VCaP (cell line): ENCODE measurements around the gene RCOR2.
A peak's percentile ranks its signal among the peaks of the same experiment; 100 is the strongest.

Source experiments
- H3K27ac ChIP-seq: fragments of 450-650 bp; 2 replicates; pipeline ENCODE4 v1.5.1; 2017
- CTCF ChIP-seq: fragments of 450-650 bp; conservative IDR thresholded peaks from 2 replicates; pipeline ENCODE4 v1.5.1; 2017; ENCODE audit warnings: mild to moderate bottlenecking, moderate library complexity

The RCOR2 gene

GRCh38 chr11:63910675-63911074, 6.3 kb downstream of the RCOR2 start:
- no peak for TF ChIP-seq CTCF
- H3K27ac ChIP-seq, result peak overlapping the region; percentile 25

- H3K27ac ChIP-seq, result peak overlapping the region; percentile 25; the same call in 1 of the 2 replicates
- no peak for TF ChIP-seq CTCF
Measured at GRCh38 chr11:63909591-63910506, 7.1 kb downstream of the RCOR2 start.

GRCh38 chr11:63908631-63909401, 8.1 kb downstream of the RCOR2 start:
- peak overlapping the region; percentile 25; the same call in 1 of the 2 replicates for H3K27ac ChIP-seq
- no peak for TF ChIP-seq CTCF

- peak; percentile 58 for TF ChIP-seq CTCF
- peak overlapping the region; percentile 25; the same call in 1 of the 2 replicates for H3K27ac ChIP-seq
Measured at GRCh38 chr11:63907808-63908530, 9.0 kb downstream of the RCOR2 start.

- peak overlapping the region; percentile 25; the same call in 1 of the 2 replicates for H3K27ac ChIP-seq
- no peak for TF ChIP-seq CTCF
Measured at GRCh38 chr11:63907063-63907462, 9.9 kb downstream of the RCOR2 start.

GRCh38 chr11:63906585-63906984, 10.4 kb downstream of the RCOR2 start:
- H3K27ac ChIP-seq, result peak overlapping the region; percentile 25; the same call in 1 of the 2 replicates
- TF ChIP-seq CTCF, result peak; percentile 85

- TF ChIP-seq CTCF, result no peak
- H3K27ac ChIP-seq, result peak overlapping the region; percentile 25
Measured at GRCh38 chr11:63906087-63906486, 10.9 kb downstream of the RCOR2 start.
